Measurements from ENCODE around the gene IFI44. TPM values are rescaled to one million over a fixed set of nuclear protein-coding genes. Genes with fewer than 3 reads are reported as not detected.

Gene IFI44
- 35.2 and 40.0 TPM in 2 replicates for total RNA-seq (2014; rRNA removed; shearing (Covaris generic))

GRCh38 chr1:78649628-78650027 is at the start of gene IFI44:
IFI44 (plus strand) TSS chr1:78649831; CDS start chr1:78650196, 365 bp downstream.
- peak; percentile 78 for DNase-seq (ENCODE audit: low spot score)

GRCh38 chr1:78601068-78601467 is 48.6 kb upstream of the IFI44 start:
- DNase-seq (ENCODE audit: low spot score), result no peak

GRCh38 chr1:78603206-78603605 is 46.4 kb upstream of the IFI44 start:
- DNase-seq (ENCODE audit: low spot score), result no peak

- no peak for DNase-seq (ENCODE audit: low spot score)
Observed at GRCh38 chr1:78604643-78605042, 45.0 kb upstream of the IFI44 start.

- DNase-seq (ENCODE audit: low spot score), result no peak
Observed at GRCh38 chr1:78606274-78606673, 43.4 kb upstream of the IFI44 start.

GRCh38 chr1:78607334-78607927 is 42.2 kb upstream of the IFI44 start:
- DNase-seq (ENCODE audit: low spot score), result peak; percentile 13

- no peak for DNase-seq (ENCODE audit: low spot score)
Observed at GRCh38 chr1:78607944-78608343, 41.7 kb upstream of the IFI44 start.

- DNase-seq (ENCODE audit: low spot score), result peak; percentile 48
Observed at GRCh38 chr1:78617615-78618026, 32.0 kb upstream of the IFI44 start.

- DNase-seq (ENCODE audit: low spot score), result no peak
Observed at GRCh38 chr1:78619032-78619431, 30.6 kb upstream of the IFI44 start.

- DNase-seq (ENCODE audit: low spot score), result no peak
Observed at GRCh38 chr1:78619446-78619802, 30.2 kb upstream of the IFI44 start.

- DNase-seq (ENCODE audit: low spot score), result peak; percentile 10
Observed at GRCh38 chr1:78619803-78620579, 29.6 kb upstream of the IFI44 start, which contains the start of gene IFI44L. IFI44L (plus strand) TSS chr1:78620448; CDS start chr1:78627916, 7,468 bp downstream.

- DNase-seq (ENCODE audit: low spot score), result no peak
Observed at GRCh38 chr1:78620666-78621065, 29.0 kb upstream of the IFI44 start.

- no peak for DNase-seq (ENCODE audit: low spot score)
Observed at GRCh38 chr1:78622548-78622947, 27.1 kb upstream of the IFI44 start.

GRCh38 chr1:78624035-78624434 is 25.6 kb upstream of the IFI44 start:
- no peak for DNase-seq (ENCODE audit: low spot score)

GRCh38 chr1:78627321-78627720 is 22.3 kb upstream of the IFI44 start:
- DNase-seq (ENCODE audit: low spot score), result no peak

GRCh38 chr1:78630600-78630999 is 19.0 kb upstream of the IFI44 start:
- no peak for DNase-seq (ENCODE audit: low spot score)

- DNase-seq (ENCODE audit: low spot score), result no peak
Observed at GRCh38 chr1:78633209-78633608, 16.4 kb upstream of the IFI44 start.

- no peak for DNase-seq (ENCODE audit: low spot score)
Observed at GRCh38 chr1:78640462-78640861, 9.2 kb upstream of the IFI44 start.

GRCh38 chr1:78641558-78641957 is 8.1 kb upstream of the IFI44 start:
- DNase-seq (ENCODE audit: low spot score), result no peak

- DNase-seq (ENCODE audit: low spot score), result no peak
Observed at GRCh38 chr1:78645723-78646122, 3.9 kb upstream of the IFI44 start.

- no peak for DNase-seq (ENCODE audit: low spot score)
Observed at GRCh38 chr1:78647238-78647637, 2.4 kb upstream of the IFI44 start.

GRCh38 chr1:78650114-78650660 is 556 bp downstream of the IFI44 start:
- peak; percentile 13 for DNase-seq (ENCODE audit: low spot score)

GRCh38 chr1:78651241-78651640 is 1.6 kb downstream of the IFI44 start:
- peak; percentile 57 for DNase-seq (ENCODE audit: low spot score)
